HepG2 (cell line): ENCODE measurements around the gene CCDC83.

ENCODE experiments used
- DMTF1 ChIP-seq: sonication (generic); formaldehyde crosslinking; IDR thresholded peaks from 2 replicates; pipeline ENCODE4 v1.4.0; 2020; ENCODE audit warnings: mild to moderate bottlenecking, missing genetic modification reagents
- DPF2 ChIP-seq: sonication (generic); formaldehyde crosslinking; IDR thresholded peaks from 2 replicates; pipeline ENCODE4 v1.4.0; 2020; ENCODE audit warnings: mild to moderate bottlenecking, low read depth, missing genetic modification reagents, borderline replicate concordance
- E2F5 ChIP-seq: sonication (generic); formaldehyde crosslinking; conservative IDR thresholded peaks from 2 replicates; pipeline ENCODE4 v1.4.0; 2020; ENCODE audit warnings: missing genetic modification reagents
- EZH2 ChIP-seq: conservative IDR thresholded peaks from 2 replicates; pipeline ENCODE4 v1.6.1; 2012; ENCODE audit warnings: mild to moderate bottlenecking, low read depth, low read length, moderate library complexity
- JARID2 ChIP-seq: sonication (generic); formaldehyde crosslinking; IDR thresholded peaks from 2 replicates; pipeline ENCODE4 v1.8.1; 2023; ENCODE audit warnings: missing genetic modification reagents, inconsistent platforms; ENCODE audit not compliant: insufficient replicate concordance
- NCOA1 ChIP-seq: sonication (generic); formaldehyde crosslinking; IDR thresholded peaks from 2 replicates; pipeline ENCODE4 v1.9.0; 2021; ENCODE audit warnings: missing genetic modification reagents
- PITX1 ChIP-seq: sonication (generic); formaldehyde crosslinking; IDR thresholded peaks from 2 replicates; pipeline ENCODE4 v1.5.1; 2020; ENCODE audit warnings: mild to moderate bottlenecking, missing genetic modification reagents
- SNAI1 ChIP-seq: sonication (generic); formaldehyde crosslinking; IDR thresholded peaks from 2 replicates; pipeline ENCODE4 v1.5.0; 2020; ENCODE audit warnings: mild to moderate bottlenecking, missing genetic modification reagents, borderline replicate concordance
- USF2 ChIP-seq, 2 experiments: sonication (generic) in 1 of 2; formaldehyde crosslinking in 1 of 2; IDR thresholded peaks; 2 replicates each; pipeline versions ENCODE4 v1.5.1 to v1.6.1; 2011 to 2020; ENCODE audit warnings: borderline replicate concordance in 1 of 2, low read depth in 1 of 2, low read length in 1 of 2, mild to moderate bottlenecking in 1 of 2, missing genetic modification reagents in 1 of 2, moderate library complexity in 1 of 2

- no peak for TF ChIP-seq E2F5 (CRISPR knock-in tag)
- TF ChIP-seq PITX1 (CRISPR knock-in tag): peak; percentile 93
- no peak for TF ChIP-seq JARID2 (CRISPR knock-in tag)
- 0 out of 2 replicates have a peak, but pooled peaks have one; percentile 80 for TF ChIP-seq DPF2 (CRISPR knock-in tag)
- TF ChIP-seq EZH2: no peak
- TF ChIP-seq SNAI1: no peak
- no peak for TF ChIP-seq DMTF1 (CRISPR knock-in tag)
- no peak for TF ChIP-seq USF2 (IDR thresholded peaks at IDR 0.05; ENCODE audit: low read depth, low read length)
- TF ChIP-seq USF2 (CRISPR knock-in tag; IDR thresholded peaks at IDR 0.05; ENCODE audit: borderline replicate concordance): no peak
- peak; percentile 77; the same call in 1 of the 2 replicates for TF ChIP-seq NCOA1
Observed at GRCh38 chr11:85930879-85931366, 75.7 kb downstream of the CCDC83 start.
